Measurements from ENCODE around the gene DNAH7.

GRCh38 chr2:196104066-196104465, 35.4 kb upstream of the DNAH7 start:
- TF ChIP-seq CTCF (IDR thresholded peaks at IDR 0.05) (no peak), EZH2 (IDR thresholded peaks at IDR 0.05; ENCODE audit: borderline replicate concordance, insufficient read depth, low read depth, low read length, poor library complexity, severe bottlenecking) (no peak)
